ENCODE measurements around the gene SIRT1. TPM values are rescaled to one million over a fixed set of nuclear protein-coding genes. Genes with fewer than 3 reads are reported as not detected.

The SIRT1 gene
- total and polyA plus RNA-seq, 9 of the 15 experiments (the other 6 are each of a cell fraction or from before 2014, with no cell fraction given): 7.8 to 25.8 (median 19.1) TPM

- TF ChIP-seq ZNF644 (tag; IDR thresholded peaks at IDR 0.05; ENCODE audit: low read depth): peak; percentile 78; the same call in 1 of the 2 replicates
- TF ChIP-seq KDM2B (CRISPR knock-in tag; IDR thresholded peaks at IDR 0.05): peak; percentile 57; the same call in 1 of the 2 replicates
- peak; percentile 68 for TF ChIP-seq GABPA (tag; conservative IDR thresholded peaks at IDR 0.05; ENCODE audit: low read depth)
- no peak for TF ChIP-seq KLF10 (CRISPR knock-in tag; IDR thresholded peaks at IDR 0.05)
- peak; percentile 95 for TF ChIP-seq CBFA2T2 (conservative IDR thresholded peaks at IDR 0.05)
- TF ChIP-seq E2F5 (CRISPR knock-in tag; IDR thresholded peaks at IDR 0.05): peak; percentile 72; the same call in 1 of the 2 replicates
- 0 out of 2 replicates have a peak, but pooled peaks have one; percentile 26 for TF ChIP-seq SMAD3 (CRISPR knock-in tag; conservative IDR thresholded peaks at IDR 0.05)
- peak; percentile 65; the same call in 1 of the 2 replicates for TF ChIP-seq ZNF263 (CRISPR knock-in tag; IDR thresholded peaks at IDR 0.05; ENCODE audit: borderline replicate concordance)
- peak; percentile 68 to 94 (median 92) for TF ChIP-seq YY1 (IDR thresholded peaks at IDR 0.05; ENCODE audit: borderline replicate concordance in 1 of 3, control insufficient read depth in 1 of 3, extremely low read depth in 1 of 3, insufficient read depth in 3 of 3, insufficient read length in 1 of 3, insufficient replicate concordance in 2 of 3, low read depth in 1 of 3, low read length in 2 of 3)
- peak; percentile 63 for TF ChIP-seq SP1 (CRISPR knock-in tag; IDR thresholded peaks at IDR 0.05)
- peak; percentile 74 for TF ChIP-seq NEUROD1 (IDR thresholded peaks at IDR 0.05; ENCODE audit: borderline replicate concordance, low read depth, low read length, partially characterized antibody)
- TF ChIP-seq, protein P1, sequence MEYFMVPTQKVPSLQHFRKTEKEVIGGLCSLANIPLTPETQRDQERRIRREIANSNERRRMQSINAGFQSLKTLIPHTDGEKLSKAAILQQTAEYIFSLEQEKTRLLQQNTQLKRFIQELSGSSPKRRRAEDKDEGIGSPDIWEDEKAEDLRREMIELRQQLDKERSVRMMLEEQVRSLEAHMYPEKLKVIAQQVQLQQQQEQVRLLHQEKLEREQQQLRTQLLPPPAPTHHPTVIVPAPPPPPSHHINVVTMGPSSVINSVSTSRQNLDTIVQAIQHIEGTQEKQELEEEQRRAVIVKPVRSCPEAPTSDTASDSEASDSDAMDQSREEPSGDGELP (CRISPR knock-in tag; IDR thresholded peaks at IDR 0.05; ENCODE audit: borderline replicate concordance): peak; percentile 96
- peak; percentile 82 for TF ChIP-seq BCOR (IDR thresholded peaks at IDR 0.05)
- TF ChIP-seq UBTF (IDR thresholded peaks at IDR 0.05; ENCODE audit: borderline replicate concordance in 1 of 2, low read depth in 2 of 2, low read length in 2 of 2): peak in 1 of 2 experiments; percentile 61; a peak in 2 of 4 replicates
- peak; percentile 53; the same call in 1 of the 2 replicates for TF ChIP-seq ZFP91 (CRISPR knock-in tag; IDR thresholded peaks at IDR 0.05)
- peak; percentile 58; the same call in 1 of the 2 replicates for TF ChIP-seq CEBPG (CRISPR knock-in tag; IDR thresholded peaks at IDR 0.05)
- peak in 1 of 2 experiments; percentile 63; a peak in 2 of 4 replicates for TF ChIP-seq CEBPG (tag; conservative IDR thresholded peaks at IDR 0.05 in 1 of 2, IDR thresholded peaks at IDR 0.05 in 1 of 2)
- TF ChIP-seq HEY1 (CRISPR knock-in tag; IDR thresholded peaks at IDR 0.05; ENCODE audit: borderline replicate concordance): no peak
- peak; percentile 25; the same call in 1 of the 2 replicates for TF ChIP-seq ETV5 (CRISPR knock-in tag; IDR thresholded peaks at IDR 0.05; ENCODE audit: low read depth)
- TF ChIP-seq BMI1 (IDR thresholded peaks at IDR 0.05; ENCODE audit: low read length): no peak
Observed at GRCh38 chr10:67884313-67884841, at the start of gene SIRT1 (continued).

Measured in K562 (cell line).